HG03175 (cell line): Measurements from ENCODE around the gene TBC1D10A.

Source experiments
- ATAC-seq: cut with Tn5 transposase; IDR thresholded peaks from one replicate; pipeline ENCODE4 v1.9.1; 2021; ENCODE audit warnings: mild to moderate bottlenecking, moderate library complexity; ENCODE audit not compliant: unreplicated experiment

TBC1D10A gene

DNA sequence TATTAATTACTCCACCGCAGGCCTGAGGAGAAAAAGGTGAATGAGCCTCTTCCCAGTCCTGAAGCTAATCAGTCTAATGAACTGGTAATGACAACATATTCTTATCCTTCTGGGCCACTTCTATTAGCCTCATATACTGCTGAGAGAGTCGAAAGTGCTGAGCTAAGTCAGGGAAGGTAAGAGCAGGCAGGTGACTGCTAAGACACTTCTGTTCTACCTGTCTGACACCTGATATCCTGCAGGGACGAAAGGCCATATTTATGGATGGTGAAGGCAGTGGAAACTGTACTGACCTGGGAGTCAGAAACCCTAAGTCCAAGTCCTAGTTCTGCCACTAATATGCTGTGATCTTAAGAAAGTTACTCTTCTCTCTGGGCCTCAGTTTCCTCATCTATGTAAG is 3.5 kb downstream of the TBC1D10A start:
- ATAC-seq = no peak

DNA sequence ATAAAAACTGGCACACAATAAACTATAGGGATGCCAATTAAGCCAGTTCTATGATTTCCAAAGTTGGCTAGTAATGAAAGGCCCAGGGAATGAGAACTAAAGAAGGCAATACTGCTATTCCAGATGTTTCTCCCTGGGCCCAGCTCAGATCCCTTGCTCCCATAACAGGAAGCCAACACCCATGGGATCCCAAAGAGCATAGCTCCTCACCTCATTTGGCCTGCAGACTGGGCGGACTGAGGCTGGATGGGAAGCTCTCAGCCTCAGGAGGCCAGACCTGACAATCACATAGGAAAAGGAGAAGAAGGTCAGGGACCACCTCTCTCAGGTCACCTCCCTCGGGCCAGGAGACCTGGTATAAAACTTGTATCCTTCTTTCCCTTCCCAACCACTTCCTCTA is 5.3 kb downstream of the TBC1D10A start:
- ATAC-seq = no peak

- no peak for ATAC-seq
These were observed 6.7 kb downstream of the TBC1D10A start for GRCh38 chr22:30320021-30320556.

GRCh38 chr22:30318799-30319419 is 7.8 kb downstream of the TBC1D10A start:
- ATAC-seq = no peak

- ATAC-seq = no peak
These were observed 9.0 kb downstream of the TBC1D10A start for GRCh38 chr22:30317778-30318177.

GRCh38 chr22:30315962-30316576 is 10.7 kb downstream of the TBC1D10A start:
- no peak for ATAC-seq

- no peak for ATAC-seq
These were observed 11.8 kb downstream of the TBC1D10A start for GRCh38 chr22:30314915-30315314.

GRCh38 chr22:30313527-30314363 is 13.0 kb downstream of the TBC1D10A start:
- ATAC-seq = no peak

- no peak for ATAC-seq
These were observed 14.7 kb downstream of the TBC1D10A start for GRCh38 chr22:30312053-30312452.

DNA sequence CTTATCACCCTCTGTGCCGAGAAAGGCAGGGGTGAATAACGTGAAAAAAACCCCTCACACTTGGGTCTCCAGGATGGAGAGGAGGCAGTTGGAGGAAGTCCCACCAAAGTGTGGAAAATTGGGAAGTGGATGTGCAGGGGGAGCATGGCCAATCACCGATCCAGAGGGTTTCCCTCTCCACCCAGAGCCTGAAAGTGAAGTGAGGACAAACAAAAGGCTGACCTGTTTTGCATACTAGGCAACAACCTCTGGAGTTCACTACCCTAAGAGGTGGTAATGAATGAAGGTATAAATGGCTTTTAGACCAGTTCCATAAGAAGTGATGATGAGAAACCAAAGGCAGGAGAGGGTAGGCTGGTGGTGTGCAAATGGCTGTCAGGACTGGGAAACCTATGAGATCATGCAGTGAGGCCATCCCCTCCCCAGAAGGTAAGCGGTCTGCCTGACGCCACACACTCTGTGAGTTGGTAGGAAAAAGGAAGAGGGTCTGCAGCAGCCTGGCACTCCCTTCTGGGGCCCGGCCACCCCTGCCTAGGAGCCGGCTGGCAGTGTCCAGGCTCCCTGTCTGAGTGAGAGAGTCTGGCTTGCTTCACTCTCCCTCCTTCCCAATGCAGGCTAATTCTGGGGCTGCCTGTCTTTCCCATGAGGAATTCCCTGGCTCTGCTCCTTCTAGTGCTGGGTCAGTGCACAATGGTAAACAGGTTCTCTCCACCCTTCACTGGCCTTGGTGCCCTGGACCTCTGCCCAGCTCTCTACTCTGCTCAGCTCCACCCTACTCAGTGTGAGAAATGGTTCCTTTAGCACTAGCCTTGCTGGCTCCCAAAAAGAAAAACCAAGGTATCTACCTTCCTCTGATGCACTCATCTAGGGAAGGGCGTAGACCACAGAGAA is 15.6 kb downstream of the TBC1D10A start:
- ATAC-seq = no peak

DNA sequence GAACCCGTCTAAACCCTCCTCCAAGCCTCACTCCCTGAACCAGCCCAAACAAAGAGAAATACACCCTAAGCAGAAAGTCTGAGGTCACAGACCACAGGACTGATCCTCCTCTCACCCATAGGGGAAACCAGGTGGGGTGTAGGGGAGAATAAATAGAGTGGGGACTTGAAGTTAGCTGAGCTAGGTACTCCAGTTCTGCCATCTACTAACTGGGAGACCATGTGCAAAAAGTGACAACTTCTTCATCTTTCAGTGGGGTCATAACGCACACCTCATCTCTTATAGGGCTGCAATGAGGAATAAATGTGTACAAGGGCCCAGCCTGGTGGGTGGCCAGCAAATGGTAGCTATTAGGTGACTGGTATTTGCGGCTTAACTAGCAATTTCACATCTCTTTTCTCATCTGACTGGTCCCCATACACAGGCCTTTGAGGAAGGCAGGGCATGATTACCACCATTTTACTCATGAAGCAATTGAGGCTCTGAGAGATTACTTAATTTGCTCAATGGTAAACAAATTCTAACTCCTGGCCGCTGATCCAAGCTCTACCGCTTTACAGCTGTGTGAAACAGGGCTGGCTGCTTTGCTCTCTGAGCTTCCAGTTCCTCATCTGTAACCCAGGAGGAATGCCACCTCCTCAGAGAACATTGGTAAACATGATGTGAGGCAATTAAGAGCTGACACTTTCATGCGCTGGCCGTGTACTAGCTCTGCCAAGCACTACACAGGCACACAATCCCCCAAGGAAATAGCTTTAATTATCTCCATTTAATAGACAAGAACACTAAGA is 16.6 kb downstream of the TBC1D10A start:
- peak; percentile 41 for ATAC-seq

DNA sequence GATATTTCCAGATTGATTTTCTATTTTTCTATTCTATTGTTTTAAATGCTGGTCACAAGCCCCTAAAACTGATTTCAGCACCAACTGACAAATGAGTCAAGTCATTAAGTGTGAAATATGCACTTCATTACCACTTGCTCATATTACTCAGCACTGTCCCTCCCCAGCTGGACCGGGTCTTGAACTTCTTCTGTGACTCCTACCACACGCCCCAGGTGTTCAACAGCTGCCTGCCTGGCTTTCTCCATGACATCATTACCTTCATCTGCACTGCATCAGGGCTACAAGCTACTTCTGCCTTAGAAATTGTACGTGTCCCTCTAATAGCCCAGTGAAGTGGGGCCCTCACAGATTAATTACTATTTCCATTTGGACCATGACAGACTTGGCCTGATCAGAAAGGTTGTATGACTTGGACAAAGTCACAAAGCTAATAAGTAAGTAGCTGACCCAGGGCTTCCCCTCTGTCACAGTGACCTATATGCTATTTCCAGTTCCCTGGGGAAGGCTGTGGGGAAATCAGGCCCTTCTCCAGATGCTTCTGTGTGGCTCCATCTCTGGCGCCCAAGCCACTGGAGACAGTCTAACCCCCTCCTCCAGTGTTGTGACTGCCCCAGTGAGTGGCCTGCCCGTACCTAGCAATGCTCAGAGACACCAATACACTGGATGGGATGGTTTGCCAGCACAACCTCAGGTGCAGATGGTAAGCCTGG is 18.1 kb downstream of the TBC1D10A start:
- no peak for ATAC-seq

DNA sequence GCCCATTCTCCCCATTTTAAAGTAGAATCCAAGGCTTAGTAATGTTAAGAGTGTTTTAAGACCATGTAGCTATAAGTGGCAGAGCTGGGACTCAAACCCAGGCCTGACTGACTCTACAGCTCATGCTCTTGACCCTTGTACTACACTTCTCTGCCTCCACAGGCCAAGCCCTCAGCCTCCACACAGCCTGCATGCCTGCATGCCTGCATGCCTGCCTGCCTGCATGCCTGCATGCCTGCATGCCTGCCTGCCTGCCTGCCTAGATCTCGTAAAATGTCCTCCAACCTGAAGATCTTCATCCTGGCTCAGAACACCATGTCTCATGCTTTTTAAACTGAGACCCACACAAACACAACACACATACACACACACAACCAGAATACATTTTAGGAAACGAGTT is 18.6 kb downstream of the TBC1D10A start:
- no peak for ATAC-seq

DNA sequence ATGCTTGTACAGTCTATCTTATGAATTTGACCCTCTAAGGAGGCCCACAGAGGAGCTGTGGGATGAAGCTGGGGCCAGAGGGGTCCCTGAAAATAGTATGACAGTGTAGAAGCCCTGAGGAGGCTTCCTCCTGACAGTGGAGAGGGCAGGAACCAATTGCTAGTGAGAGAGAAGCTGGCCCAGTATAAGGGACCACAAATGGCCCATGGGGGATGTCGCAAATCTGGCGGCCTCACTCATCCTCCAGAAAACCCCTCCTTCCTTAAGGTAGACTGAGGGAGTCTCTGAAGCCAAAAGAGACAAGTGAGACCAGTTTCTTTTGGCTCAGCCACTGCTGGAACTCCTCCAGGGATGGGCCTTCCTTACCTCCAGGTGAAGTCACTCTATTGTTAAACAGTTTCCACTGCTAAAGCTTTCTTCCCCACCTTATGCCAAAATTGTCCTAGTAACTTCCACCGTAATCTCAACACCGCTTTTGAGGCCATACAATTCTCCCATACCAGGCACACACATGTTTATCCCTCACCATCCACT is 19.6 kb downstream of the TBC1D10A start:
- no peak for ATAC-seq

GRCh38 chr22:30306627-30307011 is 20.1 kb downstream of the TBC1D10A start:
- ATAC-seq = no peak

DNA sequence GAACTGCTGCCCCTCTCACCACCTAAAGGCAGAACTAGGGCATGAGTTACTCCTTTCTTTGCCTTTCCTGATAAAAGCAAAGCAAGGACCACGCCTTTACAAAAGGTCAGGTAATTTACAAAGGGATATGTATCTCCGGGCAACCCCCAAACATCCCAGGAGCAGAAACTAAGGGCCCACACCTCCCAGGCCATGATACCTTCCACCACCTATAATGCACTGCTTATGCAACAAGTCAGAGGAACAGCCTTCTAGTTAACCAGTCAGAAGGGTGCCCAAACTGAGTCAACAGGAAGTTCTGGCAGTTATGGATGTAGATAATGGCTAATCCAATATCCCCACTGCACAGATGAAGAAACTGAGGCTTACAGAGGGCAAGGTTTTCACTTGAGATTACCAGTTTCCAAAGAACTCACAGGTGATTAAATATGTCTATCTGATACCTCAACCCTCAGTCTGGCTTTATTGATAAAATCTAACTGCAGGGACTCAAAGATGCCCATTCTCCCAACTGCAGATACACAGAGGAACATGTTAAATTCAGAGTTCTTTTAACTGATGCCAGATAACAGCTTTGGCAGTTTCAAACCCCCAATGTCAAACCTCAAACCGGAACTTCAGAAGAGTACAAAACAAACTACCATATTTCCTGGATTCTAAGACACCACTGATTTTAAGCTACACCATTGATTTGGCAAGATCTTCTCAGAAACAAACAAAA is 20.7 kb downstream of the TBC1D10A start:
- no peak for ATAC-seq

GRCh38 chr22:30305519-30305905 is 21.2 kb downstream of the TBC1D10A start:
- peak; percentile 37 for ATAC-seq

DNA sequence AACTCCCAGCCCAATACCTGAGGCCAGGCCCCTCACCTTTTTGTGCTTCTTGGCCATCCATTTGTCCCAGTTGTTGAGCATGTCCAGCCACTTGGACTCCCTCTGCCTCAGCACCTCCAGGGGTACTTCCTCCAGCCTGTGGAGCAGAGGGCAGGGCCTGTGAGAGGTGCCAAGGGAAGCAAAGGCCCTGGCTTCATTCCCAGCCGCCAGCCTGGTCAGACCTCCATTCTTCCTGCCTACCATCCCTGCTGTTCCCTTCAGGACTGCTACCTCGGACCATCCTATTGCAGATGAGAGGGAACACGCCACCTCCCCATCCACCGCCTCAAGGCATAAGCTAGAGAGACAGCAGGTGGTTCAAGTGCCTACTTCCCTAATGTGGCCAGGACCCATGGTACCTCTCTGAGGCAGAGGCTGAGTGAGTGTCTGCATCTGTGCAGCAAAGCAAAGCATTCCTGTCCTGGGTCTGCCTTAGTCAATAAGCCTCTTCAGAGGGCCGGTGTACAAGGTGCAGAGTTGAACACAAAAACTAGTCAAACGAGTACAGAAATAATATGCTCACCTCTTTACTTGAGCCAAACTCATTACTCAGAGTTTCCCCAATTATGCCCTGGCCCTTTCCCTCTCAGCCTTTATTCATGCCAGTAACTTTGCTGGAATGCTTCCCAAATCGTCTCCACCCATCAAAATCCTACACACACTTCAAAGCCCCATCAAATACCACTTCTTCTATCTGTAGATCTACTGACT is 22.1 kb downstream of the TBC1D10A start:
- ATAC-seq = no peak
